IPS-NIHi7 (cell line): ENCODE measurements around the gene AXL.
"Not testable (repeated sequence)": the region's sequence is repeated elsewhere in the genome, so short reads cannot be mapped to it uniquely, and the experiment has no call there.

Experiments
- DNase-seq: peaks from one replicate; pipeline ENCODE4 v3.0.0; 2012; ENCODE audit warnings: mixed read lengths; ENCODE audit errors: extremely low spot score

The AXL gene

DNA sequence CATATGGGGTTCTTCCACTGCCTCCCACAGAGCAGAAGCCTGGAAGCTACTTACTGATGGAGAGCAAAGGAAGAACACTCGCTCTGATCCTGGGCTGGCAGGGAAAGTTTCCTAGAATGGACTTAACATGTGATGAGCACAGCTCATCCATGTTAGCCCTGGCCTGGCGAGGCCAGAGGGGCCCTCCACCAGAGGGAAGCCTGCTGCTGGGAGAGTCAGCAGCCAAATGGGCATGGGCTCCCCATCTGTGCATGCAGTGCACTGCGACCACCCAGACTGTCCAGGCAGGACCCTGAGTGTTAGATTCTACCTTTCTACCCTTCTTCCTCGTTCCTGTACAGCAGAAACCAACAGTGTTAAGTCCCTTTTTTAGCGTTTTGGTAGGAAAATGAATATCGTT is 54.1 kb downstream of the AXL start:
- no peak for DNase-seq

DNA sequence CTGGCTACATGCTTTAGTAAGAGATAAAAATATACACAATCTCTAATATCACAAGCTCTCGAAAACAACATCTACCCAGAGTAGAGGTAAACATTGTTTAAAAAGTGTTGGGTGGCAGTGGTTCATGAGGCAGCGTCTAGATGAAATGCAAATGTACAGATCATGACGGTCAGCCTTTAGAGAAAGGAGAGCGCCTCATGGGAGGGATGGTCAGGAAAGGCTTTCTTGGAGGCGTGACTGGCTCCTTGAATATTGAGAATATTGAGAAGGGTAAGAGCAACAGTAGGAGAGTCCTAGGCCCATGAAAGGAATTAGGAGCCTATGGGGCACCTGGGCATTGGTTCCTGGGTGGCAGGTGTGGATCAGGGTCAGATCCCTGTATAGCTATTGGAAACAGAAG is 55.8 kb downstream of the AXL start:
- no peak for DNase-seq

DNA sequence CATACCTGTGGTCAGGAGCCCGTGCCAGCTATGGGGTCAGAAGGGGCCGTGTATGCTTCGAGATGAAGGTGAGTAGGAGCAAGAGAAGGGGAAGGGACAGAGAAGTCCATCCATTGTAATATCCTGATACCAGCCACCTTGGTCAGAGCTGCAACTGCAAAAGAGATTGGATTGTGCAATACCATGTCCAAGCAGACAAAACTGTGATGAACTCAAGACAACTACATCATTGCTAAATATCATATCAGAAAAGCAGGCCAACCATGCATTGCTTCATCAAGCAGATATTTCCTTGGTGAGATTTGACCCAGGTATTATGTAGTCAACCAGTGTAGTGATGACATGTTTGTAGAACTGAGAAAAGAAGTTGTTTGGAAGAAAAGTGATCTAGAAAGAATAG is 57.2 kb downstream of the AXL start:
- DNase-seq: no peak

GRCh38 chr19:41278478-41278877 is 59.5 kb downstream of the AXL start:
- DNase-seq: no peak

GRCh38 chr19:41288673-41289530 is 69.9 kb downstream of the AXL start:
- DNase-seq: no peak

DNA sequence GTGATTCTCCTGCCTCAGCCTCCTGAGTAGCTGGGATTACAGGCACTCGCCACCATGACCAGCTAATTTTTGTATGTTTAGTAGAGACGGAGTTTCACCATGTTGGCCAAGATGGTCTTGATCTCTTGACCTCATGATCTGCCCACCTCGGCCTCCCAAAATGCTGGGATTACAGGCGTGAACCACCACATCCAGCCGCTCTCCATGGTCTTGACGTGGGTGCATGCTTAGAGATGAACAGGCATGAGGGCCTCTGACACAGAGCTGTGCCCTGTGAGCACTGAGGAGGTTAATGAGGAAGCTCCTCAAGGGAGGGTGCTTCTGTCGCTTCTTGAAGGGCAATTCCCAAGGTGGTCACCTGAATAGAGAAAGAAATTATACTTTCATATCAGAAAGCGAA is 70.8 kb downstream of the AXL start:
- DNase-seq: not testable (repeated sequence)

DNA sequence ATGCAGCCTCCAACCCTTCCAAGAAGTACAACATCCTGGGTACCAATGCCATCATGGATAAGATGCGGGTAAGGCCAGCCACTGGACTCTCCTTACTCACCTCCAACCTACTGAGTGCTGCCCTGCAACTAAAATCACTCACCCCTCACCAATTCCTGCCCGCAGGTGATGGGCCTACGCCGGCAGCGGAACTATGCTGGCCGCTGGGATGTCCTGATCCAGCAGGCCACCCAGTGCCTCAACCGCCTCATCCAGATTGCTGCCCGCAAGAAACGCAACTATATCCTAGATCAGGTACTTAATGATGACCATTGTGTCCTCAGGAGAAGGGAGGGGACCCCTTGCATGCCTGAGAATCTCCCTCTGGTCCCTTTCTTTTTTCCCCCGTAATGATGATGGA is 75.4 kb downstream of the AXL start:
- no peak for DNase-seq

DNA sequence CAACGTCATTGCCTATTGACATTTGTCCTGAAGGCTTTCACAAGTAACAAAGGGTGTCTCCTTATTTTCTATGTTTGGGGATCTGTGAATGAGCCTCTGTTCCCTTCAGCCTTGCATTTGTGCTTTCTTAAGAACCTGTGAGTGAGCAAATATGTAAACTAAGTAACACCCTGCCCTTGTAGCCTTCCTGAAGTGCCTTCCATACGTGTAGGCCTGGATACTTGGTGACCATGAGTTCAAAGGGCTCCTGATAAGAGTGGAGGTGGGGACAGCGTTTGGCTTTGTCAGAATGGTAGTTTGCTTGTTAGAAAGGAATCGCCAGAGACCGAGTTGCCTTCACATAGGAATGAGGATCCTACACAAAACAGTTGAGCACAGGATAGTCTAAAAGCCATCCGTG is 76.5 kb downstream of the AXL start:
- no peak for DNase-seq

DNA sequence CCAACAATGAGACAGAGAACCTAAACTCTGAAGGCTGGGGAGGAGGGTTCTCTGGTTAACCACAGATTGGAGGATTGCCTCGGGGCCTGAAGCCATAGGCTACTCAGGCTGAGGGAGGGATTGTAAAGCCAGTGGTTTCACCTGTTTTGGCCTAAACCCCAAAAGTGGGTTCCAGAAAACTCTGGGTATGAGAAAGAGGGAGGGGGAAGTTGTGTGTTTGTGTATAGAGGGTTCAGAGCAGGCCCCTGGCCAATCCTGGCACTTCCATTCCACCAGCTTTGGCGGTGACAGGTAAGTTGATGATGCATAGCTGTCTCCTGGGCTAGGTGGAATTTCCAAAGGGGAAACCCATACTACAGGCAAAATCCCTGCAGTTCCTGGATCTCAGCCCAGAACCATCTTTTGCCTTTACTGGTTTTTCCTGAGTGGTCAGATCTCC is 77.4 kb downstream of the AXL start:
- DNase-seq: no peak

DNA sequence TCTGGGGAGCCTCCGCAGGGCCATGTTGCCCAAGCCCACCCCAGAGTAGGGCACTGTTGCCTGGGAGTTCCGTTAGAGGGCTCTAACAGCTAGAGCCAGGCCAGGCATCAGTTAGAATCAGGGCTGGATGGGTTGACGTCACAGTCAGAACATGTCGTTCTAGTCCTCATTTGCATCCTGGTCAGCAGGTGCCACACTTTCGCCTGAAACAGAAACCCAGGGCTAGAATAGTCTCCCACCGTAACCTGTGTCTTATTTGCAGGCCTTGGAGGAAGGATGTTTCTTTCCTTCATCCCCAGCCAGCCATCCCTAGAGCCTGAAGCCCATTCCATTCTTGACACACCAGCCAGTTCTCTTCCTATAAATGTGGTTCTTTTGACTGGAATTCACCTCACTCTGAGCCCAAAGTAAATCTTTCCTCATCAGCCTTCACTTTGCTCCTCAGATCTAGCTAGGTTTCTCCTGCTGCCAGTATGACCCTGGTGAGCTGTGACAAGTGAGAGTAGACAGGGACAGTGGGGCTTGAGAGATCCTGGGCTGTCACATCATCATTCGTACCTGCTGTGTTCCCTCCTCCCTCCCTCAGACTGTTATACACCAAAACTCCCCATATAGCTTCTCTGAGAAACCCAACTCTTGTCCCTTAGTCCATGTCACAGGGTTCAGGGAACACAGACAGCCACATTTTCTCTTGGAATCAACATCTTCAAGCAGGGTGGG is 78.8 kb downstream of the AXL start:
- DNase-seq: no peak

GRCh38 chr19:41298348-41298964 is 79.4 kb downstream of the AXL start:
- no peak for DNase-seq

- DNase-seq: no peak
Measured at GRCh38 chr19:41299046-41299754, 80.2 kb downstream of the AXL start.

- no peak for DNase-seq
Measured at GRCh38 chr19:41299755-41300089, 80.7 kb downstream of the AXL start.

DNA sequence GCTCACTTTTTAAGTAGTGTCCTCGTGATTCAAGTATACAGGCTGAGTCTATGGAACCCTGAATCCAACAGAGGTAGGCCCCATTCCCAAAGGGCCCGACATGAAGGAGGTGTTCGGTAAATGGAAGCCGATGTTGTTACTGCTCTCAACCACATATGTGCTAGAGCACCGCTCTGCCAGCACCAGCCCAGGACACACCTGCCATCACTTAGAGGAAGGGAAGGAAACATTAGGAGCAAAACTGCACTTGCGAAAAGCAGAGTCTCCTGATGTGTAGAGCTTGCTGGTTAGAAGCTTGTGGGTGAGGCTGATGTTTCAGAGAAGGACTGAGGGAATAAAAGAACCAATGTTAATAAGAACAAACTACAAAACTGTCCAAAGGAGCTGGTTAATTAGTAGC is 81.5 kb downstream of the AXL start:
- DNase-seq: no peak

DNA sequence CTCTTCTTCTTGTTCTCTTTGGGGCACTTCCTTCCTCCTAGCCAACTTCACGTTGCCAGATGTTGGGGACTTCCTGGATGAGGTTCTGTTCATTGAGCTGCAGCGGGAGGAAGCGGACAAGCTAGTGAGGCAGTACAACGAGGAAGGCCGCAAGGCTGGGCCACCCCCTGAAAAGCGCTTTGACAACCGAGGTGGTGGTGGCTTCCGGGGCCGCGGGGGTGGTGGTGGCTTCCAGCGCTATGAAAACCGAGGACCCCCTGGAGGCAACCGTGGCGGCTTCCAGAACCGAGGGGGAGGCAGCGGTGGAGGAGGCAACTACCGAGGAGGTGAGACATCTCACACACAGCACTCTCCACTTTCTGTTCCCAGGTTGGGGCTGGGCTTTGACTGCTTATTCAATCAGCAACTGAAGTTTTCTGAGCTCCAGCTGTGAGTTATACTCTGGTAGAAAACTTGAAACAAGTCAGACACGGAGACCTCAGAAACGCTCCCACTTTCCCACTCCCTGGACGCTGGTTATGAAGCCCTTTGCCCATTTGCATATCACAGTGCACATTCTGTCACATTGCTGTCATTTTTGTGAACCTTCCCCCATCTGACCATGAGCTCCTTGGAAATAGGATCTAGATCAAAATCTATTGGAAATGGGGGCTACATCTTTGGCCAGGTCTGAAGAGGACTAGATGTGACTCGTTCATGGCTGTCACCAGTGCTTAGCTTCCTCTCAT is 83.8 kb downstream of the AXL start:
- DNase-seq: no peak

GRCh38 chr19:41303954-41304353 is 84.9 kb downstream of the AXL start:
- no peak for DNase-seq

DNA sequence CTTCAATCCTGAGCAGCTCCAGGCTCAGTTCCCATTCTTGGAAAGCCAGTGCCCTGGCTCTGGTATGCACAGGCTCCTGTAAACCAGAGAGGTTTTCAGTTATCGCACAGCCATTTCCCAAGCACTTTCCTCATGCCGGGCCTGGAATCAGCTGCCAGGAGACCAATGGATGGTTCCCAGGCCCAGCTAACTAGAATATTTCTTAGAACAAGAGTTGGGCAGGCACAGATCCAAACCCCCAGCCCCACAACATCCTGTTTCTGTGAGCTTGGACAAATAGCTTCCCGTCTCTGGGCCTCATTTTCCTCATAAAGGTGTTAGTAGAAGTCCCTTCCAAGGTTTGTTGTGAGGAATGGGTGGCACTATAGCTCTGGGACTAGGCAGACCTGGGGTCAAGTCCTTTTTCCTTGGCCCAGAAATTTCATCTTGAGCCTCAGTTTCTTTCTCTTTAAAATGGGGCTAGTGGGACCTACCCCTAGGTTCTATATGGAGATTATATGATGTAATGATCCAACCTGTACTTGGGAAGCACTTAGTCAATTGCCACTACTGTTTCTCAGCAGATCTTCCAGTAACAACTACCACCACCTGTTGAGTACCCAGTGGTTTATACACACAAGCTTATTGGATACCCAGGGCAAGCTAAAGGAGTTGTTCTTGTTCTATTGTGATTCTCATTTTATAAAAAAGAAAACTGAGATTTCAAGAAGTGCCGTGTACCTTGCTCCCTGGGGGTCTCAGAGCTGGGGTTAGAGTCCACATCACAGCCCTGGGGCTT is 85.9 kb downstream of the AXL start:
- no peak for DNase-seq

DNA sequence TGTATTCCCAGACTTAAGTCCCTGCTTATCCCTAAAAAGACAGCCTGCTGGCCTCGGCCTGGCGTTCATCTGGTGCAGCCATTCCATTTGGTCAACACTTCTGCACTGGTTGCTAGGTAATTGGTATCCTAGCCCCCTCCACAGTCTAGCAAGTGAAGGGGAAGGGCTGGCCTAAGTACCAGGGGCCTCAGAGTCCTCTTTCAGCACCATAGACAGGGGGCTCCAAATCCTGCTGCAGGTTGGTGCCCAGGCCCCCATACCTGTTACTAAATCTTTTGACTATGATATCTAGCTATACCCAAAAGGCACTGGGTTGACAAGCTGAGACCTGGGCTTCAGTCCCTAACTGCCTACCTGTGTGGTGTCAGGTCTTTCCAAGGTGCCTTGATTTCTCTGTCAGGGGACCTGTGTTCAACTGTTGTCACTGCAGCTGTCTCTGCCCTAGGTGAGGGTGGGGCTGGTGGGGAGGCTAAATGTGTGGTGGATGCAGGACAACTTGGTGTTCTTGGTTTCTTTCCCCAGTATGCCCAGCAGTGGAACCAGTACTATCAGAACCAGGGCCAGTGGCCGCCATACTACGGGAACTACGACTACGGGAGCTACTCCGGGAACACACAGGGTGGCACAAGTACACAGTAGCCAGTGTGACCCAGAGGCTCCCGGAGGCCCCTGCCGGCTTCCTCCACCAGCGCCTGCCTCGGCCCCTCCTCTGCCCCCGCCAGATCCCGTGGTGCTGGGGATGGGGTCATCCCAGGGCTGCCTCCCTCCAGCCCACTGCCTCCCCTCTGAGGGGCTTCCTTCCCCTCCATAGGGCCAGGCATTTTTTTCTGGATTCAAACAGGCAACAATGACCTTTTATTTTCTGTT is 87.1 kb downstream of the AXL start:
- no peak for DNase-seq

DNA sequence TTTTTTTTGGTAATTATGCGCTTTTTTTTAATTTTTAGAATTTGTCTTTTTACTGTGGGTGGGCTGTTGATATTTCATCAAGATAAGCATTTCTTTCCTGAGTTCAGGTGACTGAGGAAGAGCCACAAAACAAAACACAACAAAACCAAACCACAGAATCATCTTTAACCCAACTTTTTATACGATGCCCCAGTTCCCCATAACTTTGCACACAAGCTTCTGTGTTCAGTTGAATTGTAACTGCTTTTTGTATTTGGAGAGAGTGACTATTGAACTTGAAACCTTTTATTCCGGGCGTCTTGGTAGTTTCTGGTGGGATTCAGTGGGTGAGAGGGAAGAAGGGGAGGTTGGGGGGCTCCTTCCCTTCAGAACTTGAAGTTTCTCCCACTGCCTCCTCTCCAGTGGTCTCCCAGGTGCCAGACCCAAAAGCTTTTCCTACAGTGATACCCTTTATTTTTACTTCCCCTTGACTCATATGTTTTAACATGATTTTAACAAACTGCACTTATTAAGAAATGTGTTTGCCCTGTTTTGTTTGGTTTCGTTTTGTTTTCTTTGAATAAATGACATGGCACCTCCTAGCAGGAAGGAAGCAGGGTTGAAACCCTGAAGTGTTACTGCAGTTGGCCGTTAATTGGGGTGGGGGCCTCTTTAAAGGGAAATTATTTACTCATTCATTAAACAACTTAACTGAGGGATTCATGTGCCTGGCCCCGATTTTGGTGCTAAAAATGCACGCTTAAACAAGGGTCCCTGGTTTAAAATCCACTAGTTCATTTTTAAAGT is 88.3 kb downstream of the AXL start:
- no peak for DNase-seq
